Measurements from ENCODE around the gene UFC1. TPM values are rescaled to one million over a fixed set of nuclear protein-coding genes. Genes with fewer than 3 reads are reported as not detected.

The UFC1 gene
- total and polyA plus RNA-seq, 2 of the 13 experiments (the other 11 are each of a cell fraction or from before 2014, with no cell fraction given) = 72.8 to 85.2 TPM

DNA sequence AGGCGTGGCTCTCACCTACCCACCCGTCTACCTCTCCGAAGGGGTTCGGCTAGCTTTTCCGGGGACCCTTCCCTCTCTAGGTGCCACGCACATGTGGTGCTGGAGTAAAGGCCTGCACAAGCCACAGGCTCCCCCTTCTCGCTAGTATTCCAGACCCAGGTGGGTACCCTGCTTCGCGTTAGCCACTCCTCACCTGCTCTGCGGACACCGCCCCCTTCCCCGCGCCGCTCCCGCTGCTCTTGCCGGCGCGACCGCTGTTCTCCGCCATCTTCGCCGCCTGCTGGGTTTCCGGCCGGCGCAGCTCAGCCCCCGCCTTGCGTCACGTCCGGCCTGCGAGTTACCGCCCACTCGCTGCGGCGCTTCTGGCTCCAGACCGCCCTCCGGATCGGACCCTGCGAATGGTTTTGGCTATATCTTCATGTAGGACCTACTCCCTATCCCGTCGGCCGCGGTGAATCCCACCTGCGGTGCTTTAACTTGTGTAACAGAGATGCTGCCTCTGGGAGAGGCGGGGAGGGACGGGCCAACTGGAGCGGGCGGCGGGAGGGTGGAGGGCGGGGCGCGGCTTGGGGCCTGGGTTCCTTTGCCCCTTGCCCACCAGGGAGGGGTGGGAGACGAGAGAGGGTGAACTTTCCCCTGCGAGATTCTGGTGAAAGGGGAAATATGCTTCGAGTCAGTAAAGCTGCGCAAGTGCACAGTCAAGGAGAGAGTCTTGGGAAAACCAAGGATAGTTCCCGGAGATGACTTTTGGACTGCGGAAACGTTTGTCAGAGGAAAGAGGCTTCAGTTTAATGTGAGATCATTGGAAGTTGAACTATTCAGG, 35.8 kb upstream of the UFC1 start, which contains the start of the genes NIT1 and PFDN2 (continued):
- TF ChIP-seq SRSF1 (optimal IDR thresholded peaks at IDR 0.05; ENCODE audit: low read depth, low read length) (peak; percentile 80), ZNF34 (CRISPR knock-in tag; IDR thresholded peaks at IDR 0.05; ENCODE audit: borderline replicate concordance) (no peak), TBL1XR1 (IDR thresholded peaks at IDR 0.05; ENCODE audit: borderline replicate concordance, low read length, partially characterized antibody) (no peak), ZMAT3 (CRISPR knock-in tag; conservative IDR thresholded peaks at IDR 0.05) (peak; percentile 76; the same call in 1 of the 2 replicates), ZNF768 (CRISPR knock-in tag; IDR thresholded peaks at IDR 0.05) (peak; percentile 58; the same call in 1 of the 2 replicates), ZNF367 (CRISPR knock-in tag; IDR thresholded peaks at IDR 0.05; ENCODE audit: borderline replicate concordance) (0 out of 2 replicates have a peak, but pooled peaks have one; percentile 32), TEAD3 (CRISPR knock-in tag; optimal IDR thresholded peaks at IDR 0.05; ENCODE audit: borderline replicate concordance) (peak; percentile 53), IKZF4 (CRISPR knock-in tag; IDR thresholded peaks at IDR 0.05; ENCODE audit: borderline replicate concordance, low read depth, not compliant biosample characterization) (peak; percentile 29), MYC (CRISPR knock-in tag; IDR thresholded peaks at IDR 0.05; ENCODE audit: borderline replicate concordance) (peak; percentile 87; the same call in 1 of the 2 replicates)
- TF ChIP-seq, protein P1, sequence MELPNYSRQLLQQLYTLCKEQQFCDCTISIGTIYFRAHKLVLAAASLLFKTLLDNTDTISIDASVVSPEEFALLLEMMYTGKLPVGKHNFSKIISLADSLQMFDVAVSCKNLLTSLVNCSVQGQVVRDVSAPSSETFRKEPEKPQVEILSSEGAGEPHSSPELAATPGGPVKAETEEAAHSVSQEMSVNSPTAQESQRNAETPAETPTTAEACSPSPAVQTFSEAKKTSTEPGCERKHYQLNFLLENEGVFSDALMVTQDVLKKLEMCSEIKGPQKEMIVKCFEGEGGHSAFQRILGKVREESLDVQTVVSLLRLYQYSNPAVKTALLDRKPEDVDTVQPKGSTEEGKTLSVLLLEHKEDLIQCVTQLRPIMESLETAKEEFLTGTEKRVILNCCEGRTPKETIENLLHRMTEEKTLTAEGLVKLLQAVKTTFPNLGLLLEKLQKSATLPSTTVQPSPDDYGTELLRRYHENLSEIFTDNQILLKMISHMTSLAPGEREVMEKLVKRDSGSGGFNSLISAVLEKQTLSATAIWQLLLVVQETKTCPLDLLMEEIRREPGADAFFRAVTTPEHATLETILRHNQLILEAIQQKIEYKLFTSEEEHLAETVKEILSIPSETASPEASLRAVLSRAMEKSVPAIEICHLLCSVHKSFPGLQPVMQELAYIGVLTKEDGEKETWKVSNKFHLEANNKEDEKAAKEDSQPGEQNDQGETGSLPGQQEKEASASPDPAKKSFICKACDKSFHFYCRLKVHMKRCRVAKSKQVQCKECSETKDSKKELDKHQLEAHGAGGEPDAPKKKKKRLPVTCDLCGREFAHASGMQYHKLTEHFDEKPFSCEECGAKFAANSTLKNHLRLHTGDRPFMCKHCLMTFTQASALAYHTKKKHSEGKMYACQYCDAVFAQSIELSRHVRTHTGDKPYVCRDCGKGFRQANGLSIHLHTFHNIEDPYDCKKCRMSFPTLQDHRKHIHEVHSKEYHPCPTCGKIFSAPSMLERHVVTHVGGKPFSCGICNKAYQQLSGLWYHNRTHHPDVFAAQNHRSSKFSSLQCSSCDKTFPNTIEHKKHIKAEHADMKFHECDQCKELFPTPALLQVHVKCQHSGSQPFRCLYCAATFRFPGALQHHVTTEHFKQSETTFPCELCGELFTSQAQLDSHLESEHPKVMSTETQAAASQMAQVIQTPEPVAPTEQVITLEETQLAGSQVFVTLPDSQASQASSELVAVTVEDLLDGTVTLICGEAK (IDR thresholded peaks at IDR 0.05) = no peak
- TF ChIP-seq, protein P1 (CRISPR knock-in tag; IDR thresholded peaks at IDR 0.05) = peak; percentile 30; the same call in 1 of the 2 replicates
- TF ChIP-seq, protein P2, sequence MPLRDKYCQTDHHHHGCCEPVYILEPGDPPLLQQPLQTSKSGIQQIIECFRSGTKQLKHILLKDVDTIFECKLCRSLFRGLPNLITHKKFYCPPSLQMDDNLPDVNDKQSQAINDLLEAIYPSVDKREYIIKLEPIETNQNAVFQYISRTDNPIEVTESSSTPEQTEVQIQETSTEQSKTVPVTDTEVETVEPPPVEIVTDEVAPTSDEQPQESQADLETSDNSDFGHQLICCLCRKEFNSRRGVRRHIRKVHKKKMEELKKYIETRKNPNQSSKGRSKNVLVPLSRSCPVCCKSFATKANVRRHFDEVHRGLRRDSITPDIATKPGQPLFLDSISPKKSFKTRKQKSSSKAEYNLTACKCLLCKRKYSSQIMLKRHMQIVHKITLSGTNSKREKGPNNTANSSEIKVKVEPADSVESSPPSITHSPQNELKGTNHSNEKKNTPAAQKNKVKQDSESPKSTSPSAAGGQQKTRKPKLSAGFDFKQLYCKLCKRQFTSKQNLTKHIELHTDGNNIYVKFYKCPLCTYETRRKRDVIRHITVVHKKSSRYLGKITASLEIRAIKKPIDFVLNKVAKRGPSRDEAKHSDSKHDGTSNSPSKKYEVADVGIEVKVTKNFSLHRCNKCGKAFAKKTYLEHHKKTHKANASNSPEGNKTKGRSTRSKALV (CRISPR knock-in tag; IDR thresholded peaks at IDR 0.05) = peak; percentile 62; the same call in 1 of the 2 replicates
- TF ChIP-seq, protein P3, sequence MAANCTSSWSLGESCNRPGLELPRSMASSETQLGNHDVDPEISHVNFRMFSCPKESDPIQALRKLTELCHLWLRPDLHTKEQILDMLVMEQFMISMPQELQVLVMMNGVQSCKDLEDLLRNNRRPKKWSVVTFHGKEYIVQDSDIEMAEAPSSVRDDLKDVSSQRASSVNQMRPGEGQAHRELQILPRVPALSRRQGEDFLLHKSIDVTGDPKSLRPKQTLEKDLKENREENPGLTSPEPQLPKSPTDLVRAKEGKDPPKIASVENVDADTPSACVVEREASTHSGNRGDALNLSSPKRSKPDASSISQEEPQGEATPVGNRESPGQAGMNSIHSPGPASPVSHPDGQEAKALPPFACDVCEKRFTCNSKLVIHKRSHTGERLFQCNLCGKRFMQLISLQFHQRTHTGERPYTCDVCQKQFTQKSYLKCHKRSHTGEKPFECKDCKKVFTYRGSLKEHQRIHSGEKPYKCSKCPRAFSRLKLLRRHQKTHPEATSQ (CRISPR knock-in tag; IDR thresholded peaks at IDR 0.05; ENCODE audit: borderline replicate concordance) = peak; percentile 62; the same call in 1 of the 2 replicates
- TF ChIP-seq, protein P4, sequence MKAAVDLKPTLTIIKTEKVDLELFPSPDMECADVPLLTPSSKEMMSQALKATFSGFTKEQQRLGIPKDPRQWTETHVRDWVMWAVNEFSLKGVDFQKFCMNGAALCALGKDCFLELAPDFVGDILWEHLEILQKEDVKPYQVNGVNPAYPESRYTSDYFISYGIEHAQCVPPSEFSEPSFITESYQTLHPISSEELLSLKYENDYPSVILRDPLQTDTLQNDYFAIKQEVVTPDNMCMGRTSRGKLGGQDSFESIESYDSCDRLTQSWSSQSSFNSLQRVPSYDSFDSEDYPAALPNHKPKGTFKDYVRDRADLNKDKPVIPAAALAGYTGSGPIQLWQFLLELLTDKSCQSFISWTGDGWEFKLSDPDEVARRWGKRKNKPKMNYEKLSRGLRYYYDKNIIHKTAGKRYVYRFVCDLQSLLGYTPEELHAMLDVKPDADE (CRISPR knock-in tag; IDR thresholded peaks at IDR 0.05) = peak; percentile 76; the same call in 1 of the 2 replicates

All from HepG2 (cell line).